Left ventricle myocardium inferior (tissue), 1 donor: ENCODE data around the gene ANGEL1. TPM values are rescaled to one million over a fixed set of nuclear protein-coding genes. Genes with fewer than 3 reads are reported as not detected.

Source experiments
- DNase-seq: peaks from one replicate; pipeline ENCODE4 v3.0.0-alpha.2; 2020
- H3K27ac ChIP-seq: fragments of 200-600 bp; replicated peaks from 2 replicates; pipeline ENCODE4 v1.8.0; 2021
- H3K27me3 ChIP-seq: fragments of 200-600 bp; 2 replicates; pipeline ENCODE4 v1.8.0; 2021; ENCODE audit warnings: low read depth
- H3K36me3 ChIP-seq: fragments of 200-600 bp; 2 replicates; pipeline ENCODE4 v1.8.0; 2021
- H3K4me1 ChIP-seq: fragments of 200-600 bp; 2 replicates; pipeline ENCODE4 v1.8.0; 2021
- H3K4me3 ChIP-seq: fragments of 200-600 bp; 2 replicates; pipeline ENCODE4 v1.8.0; 2021; ENCODE audit warnings: mild to moderate bottlenecking, moderate library complexity
- H3K9me3 ChIP-seq: fragments of 200-600 bp; replicated peaks from 2 replicates; pipeline ENCODE4 v1.8.0; 2021
- intact Hi-C: fragments of 100-400 bp; cut with micrococcal nuclease; formaldehyde crosslinking; loops from one replicate; pipeline ENCODE4 v1.11.0; 2022
- total RNA-seq: library from RNA; stranded (reverse); fragmentation: NEBNext Ultra II Directional; extraction: Animal tissue kit (Norgen Biotek cat#: 25700); gene quantifications from one replicate; pipeline ENCODE4 v1.2.1, GENCODE V29; 2021
- TF ChIP-seq, protein P1 (sequence below): fragments of 200-600 bp; IDR thresholded peaks from 2 replicates; pipeline ENCODE4 v1.8.0; 2021; ENCODE audit warnings: antibody characterized with exemption, mild to moderate bottlenecking, borderline replicate concordance
- donor health status: DM: no; HTN: yes; CAD: no; lungs with severe emphysema.

The ANGEL1 gene
- total RNA-seq, 1 donor from 2014 or later = 9.3 TPM

DNA sequence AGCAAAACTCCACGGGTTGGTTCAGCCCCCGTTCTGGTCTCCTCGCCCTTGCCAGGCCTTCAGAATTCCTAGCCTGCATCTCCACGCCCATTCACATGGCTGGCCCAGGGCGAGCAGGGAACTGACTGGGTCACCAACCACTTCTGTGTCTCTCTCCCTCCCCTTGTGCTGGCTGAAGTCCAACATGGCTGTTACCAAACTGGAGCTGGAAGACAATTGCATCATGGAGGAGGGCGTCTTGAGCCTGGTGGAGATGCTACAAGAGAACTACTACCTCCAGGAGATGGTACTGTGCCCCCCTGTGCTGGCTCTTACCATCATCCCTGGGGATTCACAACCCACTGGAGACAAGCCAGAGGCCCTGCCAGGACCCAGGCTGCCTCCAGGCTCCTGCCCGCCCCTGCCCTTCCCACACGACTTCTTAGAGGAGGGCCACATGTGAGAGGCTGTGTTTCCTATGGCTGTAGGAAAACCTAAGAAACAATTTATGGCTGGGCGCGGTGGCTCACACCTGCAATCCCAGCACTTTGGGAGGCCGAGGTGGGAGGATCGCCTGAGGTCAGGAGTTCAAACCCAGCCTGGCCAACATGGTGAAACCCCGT is 23.4 kb upstream of the ANGEL1 start:
- H3K27ac ChIP-seq = no peak overlapping the region
- no peak overlapping the region for H3K4me3 ChIP-seq
- TF ChIP-seq, protein P1, sequence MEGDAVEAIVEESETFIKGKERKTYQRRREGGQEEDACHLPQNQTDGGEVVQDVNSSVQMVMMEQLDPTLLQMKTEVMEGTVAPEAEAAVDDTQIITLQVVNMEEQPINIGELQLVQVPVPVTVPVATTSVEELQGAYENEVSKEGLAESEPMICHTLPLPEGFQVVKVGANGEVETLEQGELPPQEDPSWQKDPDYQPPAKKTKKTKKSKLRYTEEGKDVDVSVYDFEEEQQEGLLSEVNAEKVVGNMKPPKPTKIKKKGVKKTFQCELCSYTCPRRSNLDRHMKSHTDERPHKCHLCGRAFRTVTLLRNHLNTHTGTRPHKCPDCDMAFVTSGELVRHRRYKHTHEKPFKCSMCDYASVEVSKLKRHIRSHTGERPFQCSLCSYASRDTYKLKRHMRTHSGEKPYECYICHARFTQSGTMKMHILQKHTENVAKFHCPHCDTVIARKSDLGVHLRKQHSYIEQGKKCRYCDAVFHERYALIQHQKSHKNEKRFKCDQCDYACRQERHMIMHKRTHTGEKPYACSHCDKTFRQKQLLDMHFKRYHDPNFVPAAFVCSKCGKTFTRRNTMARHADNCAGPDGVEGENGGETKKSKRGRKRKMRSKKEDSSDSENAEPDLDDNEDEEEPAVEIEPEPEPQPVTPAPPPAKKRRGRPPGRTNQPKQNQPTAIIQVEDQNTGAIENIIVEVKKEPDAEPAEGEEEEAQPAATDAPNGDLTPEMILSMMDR = no peak
- no peaks in the 10 kb centered on the region for H3K9me3 ChIP-seq
- H3K27me3 ChIP-seq = no peaks in the 10 kb centered on the region
- intact Hi-C loops = no loop called here
- H3K4me1 ChIP-seq = peaks cover under 1% of the 10 kb centered on the region
- H3K36me3 ChIP-seq = no peaks in the 10 kb centered on the region
- no peak for DNase-seq

DNA sequence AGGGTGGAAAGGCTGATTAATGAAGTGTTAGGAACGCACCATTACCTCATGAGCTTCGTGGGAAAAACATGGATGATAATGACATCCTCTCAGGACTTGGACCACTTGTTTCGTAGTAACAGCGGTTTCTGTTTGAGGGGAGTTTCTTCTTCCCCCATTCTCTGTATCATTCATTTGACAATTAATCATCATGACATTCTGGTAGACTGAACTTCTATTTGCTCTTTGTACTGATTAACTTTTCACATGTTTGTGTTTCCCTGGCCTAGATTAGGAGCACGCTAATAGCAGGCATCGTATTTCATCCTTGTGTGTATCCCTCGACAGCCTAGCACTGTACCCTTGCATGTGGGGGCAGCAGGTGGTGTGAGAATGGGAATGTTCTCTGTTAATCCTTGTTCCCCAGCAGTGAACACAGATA is 21.6 kb upstream of the ANGEL1 start:
- Histone ChIP-seq H3K27me3 (no peaks in the 10 kb centered on the region), H3K4me3 (no peak overlapping the region), H3K4me1 (peaks cover 17% of the 10 kb centered on the region), H3K27ac (no peak overlapping the region), H3K36me3 (no peaks in the 10 kb centered on the region), H3K9me3 (no peaks in the 10 kb centered on the region)
- no peak for DNase-seq
- TF ChIP-seq, protein P1 = no peak
- intact Hi-C loops = no loop called here

DNA sequence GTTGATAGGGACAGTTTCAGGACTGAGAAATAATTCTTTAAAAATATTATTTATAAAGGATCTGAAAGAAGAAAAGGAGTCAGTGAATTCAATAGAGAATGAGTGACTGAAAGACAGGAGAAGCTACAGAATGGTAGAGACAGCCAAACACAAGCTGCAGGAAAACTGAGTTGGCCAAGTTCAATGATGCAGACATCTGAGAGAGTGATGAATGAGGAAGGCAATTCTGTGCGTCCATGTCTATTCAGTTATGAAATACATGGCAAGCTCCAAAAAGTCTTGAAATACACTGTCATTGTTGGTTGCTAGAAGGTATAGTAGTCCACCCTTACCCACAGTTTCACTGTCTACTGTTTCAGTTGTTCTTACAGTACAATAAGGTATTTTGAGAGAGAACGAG is 20.3 kb upstream of the ANGEL1 start:
- Histone ChIP-seq H3K9me3 (no peaks in the 10 kb centered on the region), H3K4me1 (peaks cover 29% of the 10 kb centered on the region), H3K27ac (peak overlapping the region; percentile 63), H3K4me3 (no peak overlapping the region), H3K27me3 (no peaks in the 10 kb centered on the region), H3K36me3 (no peaks in the 10 kb centered on the region)
- intact Hi-C loops = no loop called here
- no peak for DNase-seq
- TF ChIP-seq, protein P1 = no peak

DNA sequence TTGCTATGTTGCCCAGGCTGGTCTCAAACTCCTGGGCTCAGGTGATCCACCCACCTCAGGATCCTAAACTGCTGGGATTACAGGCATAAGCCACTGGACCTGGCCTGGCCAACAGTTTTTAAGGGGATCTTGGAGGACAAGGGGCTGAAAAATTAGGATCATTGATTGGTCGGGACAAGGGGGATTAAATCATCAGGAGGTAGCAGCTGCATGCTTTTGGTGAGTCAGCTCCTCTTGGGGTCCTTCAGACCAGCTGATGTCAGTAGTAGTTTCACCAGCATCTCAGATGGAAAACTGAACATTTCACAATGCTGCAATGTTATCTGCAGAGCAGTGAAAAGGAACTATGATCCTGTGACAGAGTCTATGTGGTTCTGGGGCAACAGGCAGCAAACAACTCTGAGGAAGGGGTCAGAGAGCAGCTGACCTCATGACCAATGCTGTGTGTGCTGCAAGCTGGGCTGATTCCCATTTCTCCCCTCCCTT is 19.9 kb upstream of the ANGEL1 start:
- Histone ChIP-seq H3K36me3 (no peaks in the 10 kb centered on the region), H3K9me3 (no peaks in the 10 kb centered on the region), H3K27me3 (no peaks in the 10 kb centered on the region), H3K4me1 (peaks cover 34% of the 10 kb centered on the region), H3K27ac (peak overlapping the region; percentile 63), H3K4me3 (no peak overlapping the region)
- TF ChIP-seq, protein P1 = no peak
- no peak for DNase-seq
- intact Hi-C loops = no loop called here

DNA sequence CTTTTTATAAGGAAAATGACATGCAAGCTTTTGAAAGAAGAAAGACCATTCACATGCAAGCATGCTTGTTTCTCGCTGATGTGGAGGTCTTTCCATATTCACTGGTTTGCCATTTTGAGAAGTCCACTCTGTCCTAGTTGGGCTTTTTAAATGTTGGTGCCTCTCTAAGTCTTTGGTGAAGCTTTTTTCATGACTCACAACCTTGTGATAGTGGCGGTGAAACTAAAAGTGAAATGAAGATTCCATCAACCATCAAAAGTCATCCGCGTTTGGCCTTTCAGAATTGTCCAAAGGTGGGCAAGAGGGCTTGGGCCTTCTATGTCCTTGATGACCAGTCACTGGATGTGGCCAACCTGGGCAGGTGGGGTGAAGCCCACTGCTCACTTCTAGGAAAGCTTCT is 17.9 kb upstream of the ANGEL1 start:
- Histone ChIP-seq H3K36me3 (no peaks in the 10 kb centered on the region), H3K4me1 (peaks cover 37% of the 10 kb centered on the region), H3K27me3 (no peaks in the 10 kb centered on the region), H3K27ac (peak overlapping the region; percentile 86), H3K4me3 (no peak overlapping the region), H3K9me3 (no peaks in the 10 kb centered on the region)
- DNase-seq = no peak
- TF ChIP-seq, protein P1 = no peak
- intact Hi-C loops = no loop called here
